Colonic mucosa (tissue), 4 donors: Measurements from ENCODE around the gene RLN3. TPM values are rescaled to one million over a fixed set of nuclear protein-coding genes. Genes with fewer than 3 reads are reported as not detected.

ENCODE experiments used
- DNase-seq: peaks from one replicate; pipeline ENCODE4 v3.0.0-alpha.2; 2020
- H3K27ac ChIP-seq: fragments of 200-600 bp; one replicate; pipeline ENCODE4 v1.8.0; 2021
- H3K27me3 ChIP-seq: fragments of 200-600 bp; one replicate; pipeline ENCODE4 v1.8.0; 2021
- H3K36me3 ChIP-seq: fragments of 200-600 bp; one replicate; pipeline ENCODE4 v1.8.0; 2021
- H3K4me1 ChIP-seq: fragments of 200-600 bp; one replicate; pipeline ENCODE4 v1.8.0; 2021; ENCODE audit warnings: mild to moderate bottlenecking
- H3K4me3 ChIP-seq: fragments of 200-600 bp; one replicate; pipeline ENCODE4 v1.8.0; 2021
- H3K9ac ChIP-seq, 2 donors: one replicate each; pipeline ENCODE4 v1.7.0; 2013; ENCODE audit warnings: control low read depth in 2 of 2, low read depth in 2 of 2, low read length in 2 of 2
- H3K9me3 ChIP-seq: fragments of 200-600 bp; one replicate; pipeline ENCODE4 v1.8.0; 2021
- CTCF ChIP-seq: fragments of 200-600 bp; IDR thresholded peaks from one replicate; pipeline ENCODE4 v1.8.0; 2022; ENCODE audit warnings: antibody characterized with exemption, mild to moderate bottlenecking
- intact Hi-C: fragments of 100-400 bp; cut with DNase I; formaldehyde crosslinking; loops from one replicate; pipeline ENCODE4 v1.14.1; 2022
- total RNA-seq, 2 donors: library from RNA; stranded (reverse); fragmentation: NEBNext Ultra II Directional in 1 of 2; extraction: Animal tissue kit (Norgen Biotek cat#: 25700) in 1 of 2; gene quantifications; one replicate each; pipeline ENCODE4 v1.2.1, GENCODE V29; 2021
- donor health status: healthy.
- donor health status: DM: no; HTN: no; CAD: no.
- donor health status: DM: no; HTN: no; CAD: no.

Gene RLN3
- total RNA-seq, 2 donors from 2014 or later, result not detected

DNA sequence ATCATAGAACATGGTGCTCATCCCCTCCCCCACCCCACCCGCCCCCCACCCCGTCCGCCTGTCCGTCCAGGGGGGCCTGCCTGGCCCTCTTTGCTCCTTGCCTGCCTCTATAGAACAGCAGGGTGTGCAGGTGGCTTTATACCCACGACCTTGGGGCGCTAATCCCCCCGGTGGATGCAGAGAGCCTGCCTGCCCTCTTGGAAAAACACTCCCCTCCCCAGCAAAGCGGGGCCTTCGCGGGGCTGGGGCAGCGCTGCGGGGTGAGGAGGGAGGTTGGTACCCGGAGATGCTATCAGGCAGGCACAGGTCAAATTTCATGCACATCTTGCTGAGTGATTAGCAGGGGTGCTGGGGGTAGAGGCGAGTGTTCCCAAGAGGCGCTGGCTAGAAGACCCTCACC is 43.8 kb upstream of the RLN3 start:
- peaks cover 4% of the 10 kb centered on the region for H3K4me1 ChIP-seq
- no peak overlapping the region for H3K9ac ChIP-seq
- no peak overlapping the region for H3K27ac ChIP-seq
- no peak for TF ChIP-seq CTCF
- no peaks in the 10 kb centered on the region for H3K9me3 ChIP-seq
- intact Hi-C loops, result no loop called here
- DNase-seq, result no peak
- no peak overlapping the region for H3K4me3 ChIP-seq
- H3K27me3 ChIP-seq, result no peaks in the 10 kb centered on the region
- no peaks in the 10 kb centered on the region for H3K36me3 ChIP-seq

DNA sequence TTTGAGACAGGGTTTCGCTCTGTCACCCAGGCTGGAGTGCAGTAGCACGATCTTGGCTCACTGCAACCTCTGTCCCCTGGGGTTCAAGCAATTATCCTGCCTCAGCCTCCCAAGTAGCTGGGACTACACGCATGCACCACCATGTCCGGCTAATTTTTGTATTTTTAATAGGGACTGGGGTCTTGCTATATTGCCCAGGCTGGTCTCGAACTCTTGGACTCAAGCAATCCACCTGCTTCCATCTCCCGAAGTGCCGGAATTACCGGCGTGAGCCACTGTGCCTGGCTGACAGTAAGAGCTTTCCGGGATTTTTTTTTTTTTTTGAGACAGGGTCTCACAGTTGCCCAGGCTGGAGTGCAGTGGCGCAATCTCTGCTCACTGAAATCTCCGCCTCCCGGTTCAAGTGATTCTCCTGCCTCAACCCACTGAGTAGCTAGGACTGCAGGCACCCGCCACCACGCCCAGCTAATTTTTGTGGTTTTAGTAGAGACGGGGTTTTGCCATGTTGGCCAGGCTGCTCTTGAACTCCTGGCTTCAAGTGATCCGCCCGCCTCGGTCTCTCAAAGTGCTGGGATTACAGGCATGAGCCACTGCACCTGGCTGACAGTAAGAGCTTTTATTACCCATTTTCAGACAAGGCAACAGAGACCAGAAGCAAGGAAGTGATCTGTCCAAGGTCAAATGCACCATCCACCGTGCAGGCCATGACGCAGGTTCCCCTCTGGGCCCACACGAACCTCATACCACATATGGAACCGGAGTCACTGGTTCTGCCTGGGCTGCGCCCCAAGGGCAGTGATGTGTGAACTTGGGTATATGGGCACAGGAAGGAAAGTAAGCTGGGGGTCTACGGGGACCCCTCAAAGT is 42.8 kb upstream of the RLN3 start:
- Histone ChIP-seq H3K4me1 (no peaks in the 10 kb centered on the region), H3K9me3 (no peaks in the 10 kb centered on the region), H3K27me3 (no peaks in the 10 kb centered on the region), H3K9ac (no peak overlapping the region), H3K36me3 (no peaks in the 10 kb centered on the region), H3K4me3 (no peak overlapping the region), H3K27ac (no peak overlapping the region)
- intact Hi-C loops, result no loop called here
- TF ChIP-seq CTCF, result no peak
- no peak for DNase-seq

DNA sequence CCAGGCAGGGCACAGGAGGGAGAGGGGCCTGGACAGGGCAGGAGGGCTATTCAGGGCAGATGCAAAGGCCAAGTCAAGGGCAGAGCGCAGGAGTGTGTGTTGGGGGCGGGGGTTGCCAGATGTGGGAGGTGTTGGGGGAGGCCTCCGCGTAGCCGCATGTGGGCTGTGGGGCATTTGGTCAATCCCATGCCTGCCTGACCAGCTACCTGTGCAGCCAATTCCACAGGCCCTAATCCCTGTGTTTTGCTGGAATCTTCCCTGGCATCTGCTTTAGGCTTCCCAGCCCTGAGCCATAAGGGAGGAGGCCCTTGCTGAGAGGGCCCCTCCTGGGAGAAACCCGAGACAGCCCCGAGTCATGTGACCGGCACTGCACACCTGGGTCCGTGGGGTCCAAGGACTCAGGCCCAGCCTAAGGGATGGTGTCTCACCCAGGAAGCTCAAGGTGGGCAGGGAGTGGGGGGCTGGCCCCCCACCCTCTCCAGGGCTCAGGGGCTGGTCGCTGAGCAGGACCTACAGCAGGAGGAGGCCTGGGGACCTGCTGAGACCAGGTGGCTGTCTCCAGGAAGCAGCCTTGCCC is 42.1 kb upstream of the RLN3 start:
- peak overlapping the region; percentile 65 for H3K27ac ChIP-seq
- no peaks in the 10 kb centered on the region for H3K36me3 ChIP-seq
- TF ChIP-seq CTCF, result no peak
- no peak for DNase-seq
- H3K9me3 ChIP-seq, result no peaks in the 10 kb centered on the region
- peak overlapping the region; percentile 56 to 61 for H3K9ac ChIP-seq
- H3K4me1 ChIP-seq, result no peaks in the 10 kb centered on the region
- no peaks in the 10 kb centered on the region for H3K27me3 ChIP-seq
- intact Hi-C loops, result no loop called here
- no peak overlapping the region for H3K4me3 ChIP-seq

DNA sequence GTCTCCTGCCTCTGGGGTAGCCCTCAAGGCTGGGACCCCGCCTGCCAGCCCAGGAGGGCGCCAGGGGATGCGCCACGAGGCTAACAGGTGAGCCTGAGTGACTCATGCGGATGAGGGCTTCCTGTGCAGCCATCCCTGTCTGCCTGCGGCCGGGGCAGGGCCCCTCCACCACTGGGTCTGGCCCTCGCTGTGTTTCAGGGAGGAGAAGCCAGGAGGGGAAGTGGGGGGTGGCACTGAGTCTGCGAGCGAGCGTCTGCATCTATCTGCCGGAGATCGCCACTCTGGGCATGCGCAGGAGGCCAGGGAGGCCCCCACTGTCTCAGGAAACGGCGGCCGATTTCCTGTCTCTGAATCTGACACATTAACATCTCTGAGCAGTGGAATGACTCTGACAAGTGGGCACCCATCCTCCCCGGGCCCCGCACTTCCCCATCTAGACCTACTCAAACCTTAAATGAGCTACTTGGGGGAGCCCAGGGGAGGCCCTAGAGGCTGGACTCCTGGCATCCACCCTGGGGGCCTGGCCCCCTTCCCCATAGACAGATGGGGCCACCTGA is 41.5 kb upstream of the RLN3 start:
- peak overlapping the region; percentile 56 to 61 for H3K9ac ChIP-seq
- no peaks in the 10 kb centered on the region for H3K27me3 ChIP-seq
- no peak overlapping the region for H3K4me3 ChIP-seq
- no peak for TF ChIP-seq CTCF
- DNase-seq, result peak; percentile 80
- H3K9me3 ChIP-seq, result no peaks in the 10 kb centered on the region
- peak overlapping the region; percentile 77 for H3K27ac ChIP-seq
- no peaks in the 10 kb centered on the region for H3K4me1 ChIP-seq
- intact Hi-C loops, result no loop called here
- H3K36me3 ChIP-seq, result no peaks in the 10 kb centered on the region

DNA sequence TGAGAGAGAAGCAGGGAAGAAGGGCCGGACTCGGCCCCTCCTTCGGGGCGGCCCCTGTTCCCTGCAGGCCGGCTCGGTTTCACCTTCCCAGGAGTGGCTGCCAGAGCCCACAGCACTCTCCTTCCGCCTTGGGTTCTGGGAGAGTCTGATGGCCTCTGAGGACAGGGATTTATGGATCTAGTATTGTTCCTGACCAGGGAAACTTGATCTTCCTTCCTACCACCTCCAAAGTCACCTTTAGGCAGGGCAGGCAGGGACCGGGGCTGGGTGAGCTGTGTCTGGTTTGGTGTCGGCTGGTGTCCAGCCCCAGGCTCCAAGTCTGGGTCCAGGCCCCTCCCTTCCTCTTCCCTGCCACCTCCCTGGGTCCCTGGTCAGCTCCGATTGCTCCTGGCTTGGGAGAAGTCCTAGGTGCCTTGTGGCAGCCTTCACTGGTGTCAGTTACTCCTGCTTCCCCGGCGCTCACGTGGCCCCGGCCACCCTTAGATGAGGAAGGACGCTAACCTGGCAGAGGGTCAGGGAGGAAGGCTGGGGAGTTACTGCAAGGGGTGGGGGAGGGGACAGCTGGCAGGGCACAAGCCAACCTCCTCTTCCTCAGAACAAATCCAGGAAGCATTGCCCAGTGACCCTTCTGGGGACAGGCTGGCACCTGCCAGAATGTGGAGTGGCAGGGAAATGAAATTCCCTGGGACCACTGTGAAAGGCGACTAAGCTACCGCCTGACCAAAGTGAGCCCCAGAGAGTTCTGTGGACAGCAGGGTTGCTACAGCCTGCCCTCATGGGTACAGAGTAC is 40.7 kb upstream of the RLN3 start:
- no peak for TF ChIP-seq CTCF
- intact Hi-C loops, result no loop called here
- H3K36me3 ChIP-seq, result no peaks in the 10 kb centered on the region
- H3K9ac ChIP-seq, result peak overlapping the region; percentile 9 to 13
- no peak for DNase-seq
- peak overlapping the region; percentile 77 for H3K27ac ChIP-seq
- H3K4me1 ChIP-seq, result no peaks in the 10 kb centered on the region
- no peaks in the 10 kb centered on the region for H3K27me3 ChIP-seq
- H3K4me3 ChIP-seq, result no peak overlapping the region
- H3K9me3 ChIP-seq, result no peaks in the 10 kb centered on the region
